22Rv1 (cell line): Measurements from ENCODE around the gene MACF1.

Source experiments
- ZFX ChIP-seq: fragments of 450-650 bp; IDR thresholded peaks from 2 replicates; pipeline ENCODE4 v1.6.1; 2017; ENCODE audit warnings: antibody characterized with exemption, borderline replicate concordance
- TF ChIP-seq, protein P1 (sequence below): fragments of 450-650 bp; IDR thresholded peaks from 2 replicates; pipeline ENCODE4 v1.5.1; 2017; ENCODE audit warnings: mild to moderate bottlenecking

DNA sequence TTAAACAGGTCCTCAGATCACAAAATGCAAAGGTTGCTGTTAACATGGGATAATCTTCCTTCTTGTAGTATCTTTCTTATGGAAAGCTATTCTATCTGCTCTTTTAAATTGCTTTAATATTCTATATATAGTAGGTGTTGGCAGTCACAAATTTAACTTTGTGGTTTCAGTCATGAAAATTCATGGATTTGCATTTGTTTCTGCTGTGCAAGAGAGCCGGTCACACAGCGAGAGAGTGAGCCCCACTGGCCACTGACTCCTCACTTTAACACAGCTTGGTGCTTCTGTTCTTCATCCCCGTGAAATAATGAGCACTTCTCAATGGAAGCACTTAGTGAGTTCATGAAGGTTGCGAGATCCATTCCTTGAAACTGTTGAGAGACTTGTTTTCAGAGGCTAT, 268.8 kb downstream of the MACF1 start:
- TF ChIP-seq, protein P1, sequence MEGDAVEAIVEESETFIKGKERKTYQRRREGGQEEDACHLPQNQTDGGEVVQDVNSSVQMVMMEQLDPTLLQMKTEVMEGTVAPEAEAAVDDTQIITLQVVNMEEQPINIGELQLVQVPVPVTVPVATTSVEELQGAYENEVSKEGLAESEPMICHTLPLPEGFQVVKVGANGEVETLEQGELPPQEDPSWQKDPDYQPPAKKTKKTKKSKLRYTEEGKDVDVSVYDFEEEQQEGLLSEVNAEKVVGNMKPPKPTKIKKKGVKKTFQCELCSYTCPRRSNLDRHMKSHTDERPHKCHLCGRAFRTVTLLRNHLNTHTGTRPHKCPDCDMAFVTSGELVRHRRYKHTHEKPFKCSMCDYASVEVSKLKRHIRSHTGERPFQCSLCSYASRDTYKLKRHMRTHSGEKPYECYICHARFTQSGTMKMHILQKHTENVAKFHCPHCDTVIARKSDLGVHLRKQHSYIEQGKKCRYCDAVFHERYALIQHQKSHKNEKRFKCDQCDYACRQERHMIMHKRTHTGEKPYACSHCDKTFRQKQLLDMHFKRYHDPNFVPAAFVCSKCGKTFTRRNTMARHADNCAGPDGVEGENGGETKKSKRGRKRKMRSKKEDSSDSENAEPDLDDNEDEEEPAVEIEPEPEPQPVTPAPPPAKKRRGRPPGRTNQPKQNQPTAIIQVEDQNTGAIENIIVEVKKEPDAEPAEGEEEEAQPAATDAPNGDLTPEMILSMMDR: no peak
- no peak for TF ChIP-seq ZFX
